ENCODE results near the gene SARM1.

DNA sequence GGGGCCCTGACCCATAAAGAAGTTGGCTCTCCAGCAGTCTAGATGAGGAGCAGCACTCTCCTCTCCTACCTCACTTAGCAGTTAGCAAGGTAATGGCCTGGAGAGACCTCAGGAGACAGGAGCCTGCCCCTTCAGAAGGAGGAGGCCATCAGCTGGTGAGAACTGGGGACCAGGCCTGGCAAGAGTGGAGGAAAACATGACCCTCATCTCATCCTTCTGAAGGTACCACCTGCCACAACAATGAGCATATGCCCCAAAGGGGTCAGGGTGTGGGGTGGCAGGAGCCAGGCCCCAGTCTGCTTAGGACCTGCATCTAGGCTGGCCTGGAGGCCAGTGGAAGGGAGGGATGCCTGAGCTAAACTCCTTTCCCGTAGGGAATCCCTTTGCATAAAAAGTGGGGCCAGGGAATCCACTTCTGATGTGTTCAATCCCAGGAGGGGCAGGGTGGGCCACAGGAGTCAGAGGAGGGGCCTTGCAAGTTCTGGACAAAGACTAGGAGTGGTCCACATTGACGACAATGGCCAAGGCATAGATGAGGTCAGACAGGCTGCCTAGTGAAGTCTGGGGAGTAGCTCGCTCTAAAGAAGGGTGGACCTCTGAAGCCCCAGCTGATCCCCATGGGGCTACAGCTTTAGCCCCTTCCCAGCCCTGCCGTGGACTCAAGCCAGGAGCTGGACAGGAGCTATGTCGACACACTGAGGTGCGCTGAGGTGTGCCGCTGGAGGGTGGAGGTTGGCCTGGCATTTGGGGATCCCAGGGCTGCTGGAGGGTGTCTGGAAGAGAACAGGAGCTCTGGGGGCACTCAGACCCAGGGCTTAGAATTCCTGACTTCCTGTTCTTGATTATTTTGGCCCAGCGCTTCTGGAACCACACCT is 7.5 kb upstream of the SARM1 start:
- no peak for TF ChIP-seq HNRNPUL1 (IDR thresholded peaks at IDR 0.05; ENCODE audit: low read length)
- no peak for TF ChIP-seq ZNF311 (CRISPR knock-in tag; IDR thresholded peaks at IDR 0.05)
- no peak for TF ChIP-seq CREB1 (IDR thresholded peaks at IDR 0.05)
- no peak for TF ChIP-seq CREB1 (CRISPR knock-in tag; IDR thresholded peaks at IDR 0.05)
- TF ChIP-seq, protein P1, sequence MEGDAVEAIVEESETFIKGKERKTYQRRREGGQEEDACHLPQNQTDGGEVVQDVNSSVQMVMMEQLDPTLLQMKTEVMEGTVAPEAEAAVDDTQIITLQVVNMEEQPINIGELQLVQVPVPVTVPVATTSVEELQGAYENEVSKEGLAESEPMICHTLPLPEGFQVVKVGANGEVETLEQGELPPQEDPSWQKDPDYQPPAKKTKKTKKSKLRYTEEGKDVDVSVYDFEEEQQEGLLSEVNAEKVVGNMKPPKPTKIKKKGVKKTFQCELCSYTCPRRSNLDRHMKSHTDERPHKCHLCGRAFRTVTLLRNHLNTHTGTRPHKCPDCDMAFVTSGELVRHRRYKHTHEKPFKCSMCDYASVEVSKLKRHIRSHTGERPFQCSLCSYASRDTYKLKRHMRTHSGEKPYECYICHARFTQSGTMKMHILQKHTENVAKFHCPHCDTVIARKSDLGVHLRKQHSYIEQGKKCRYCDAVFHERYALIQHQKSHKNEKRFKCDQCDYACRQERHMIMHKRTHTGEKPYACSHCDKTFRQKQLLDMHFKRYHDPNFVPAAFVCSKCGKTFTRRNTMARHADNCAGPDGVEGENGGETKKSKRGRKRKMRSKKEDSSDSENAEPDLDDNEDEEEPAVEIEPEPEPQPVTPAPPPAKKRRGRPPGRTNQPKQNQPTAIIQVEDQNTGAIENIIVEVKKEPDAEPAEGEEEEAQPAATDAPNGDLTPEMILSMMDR (IDR thresholded peaks at IDR 0.05 in 2 of 3, conservative IDR thresholded peaks at IDR 0.05 in 1 of 3; ENCODE audit: insufficient read depth in 2 of 3, low read depth in 1 of 3, low read length in 3 of 3): no peak
- TF ChIP-seq SP1 (CRISPR knock-in tag; IDR thresholded peaks at IDR 0.05): no peak

Measured in K562 (cell line).